GM19324 (cell line): ENCODE data around the gene SLC9A3.
"Not testable (repeated sequence)": the region's sequence is repeated elsewhere in the genome, so short reads cannot be mapped to it uniquely, and the experiment has no call there.

Source experiments
- ATAC-seq: cut with Tn5 transposase; IDR thresholded peaks from one replicate; pipeline ENCODE4 v1.9.1; 2021; ENCODE audit warnings: mild to moderate bottlenecking, moderate library complexity; ENCODE audit not compliant: unreplicated experiment, low FRiP score

Gene SLC9A3

GRCh38 chr5:492314-492893 lies 31.8 kb downstream of the SLC9A3 start:
- ATAC-seq: no peak

- no peak for ATAC-seq
Measured at GRCh38 chr5:491856-492155, 32.4 kb downstream of the SLC9A3 start.

DNA sequence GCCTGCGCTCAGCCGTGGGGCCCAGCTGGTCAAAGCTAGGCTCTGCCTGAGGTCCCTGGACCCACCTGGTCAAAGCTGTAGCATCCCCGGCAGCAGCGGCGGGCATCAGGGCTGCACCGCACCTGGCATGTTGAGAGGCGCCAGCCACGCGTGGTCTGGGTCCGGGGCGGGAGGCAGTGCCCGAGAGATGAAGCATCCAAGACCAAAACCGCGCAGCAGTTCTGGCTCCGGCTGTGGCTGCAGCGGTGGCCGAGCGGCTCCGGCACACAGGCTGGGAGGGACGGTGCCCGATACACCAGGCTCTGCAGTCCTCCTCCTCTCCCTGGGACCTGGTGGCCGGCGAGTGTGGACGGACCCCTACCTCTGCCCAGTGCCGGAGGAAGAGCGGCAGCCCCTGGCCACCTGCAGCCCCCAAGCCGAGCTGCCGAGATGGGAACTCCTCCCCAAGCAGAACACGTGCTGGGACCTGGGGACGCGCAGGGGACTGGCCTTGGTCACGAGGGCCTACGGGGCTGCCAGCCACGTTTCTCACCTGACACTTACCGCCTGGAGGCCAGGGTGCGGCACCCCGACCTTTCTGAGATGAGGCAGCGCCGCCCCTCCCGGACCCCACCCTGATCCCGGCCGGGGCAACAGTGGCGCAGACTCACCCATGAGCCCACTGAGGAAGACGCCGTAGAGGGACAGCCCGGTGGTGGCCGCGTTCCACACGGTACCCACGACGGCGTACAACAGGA lies 33.0 kb downstream of the SLC9A3 start:
- no peak for ATAC-seq

DNA sequence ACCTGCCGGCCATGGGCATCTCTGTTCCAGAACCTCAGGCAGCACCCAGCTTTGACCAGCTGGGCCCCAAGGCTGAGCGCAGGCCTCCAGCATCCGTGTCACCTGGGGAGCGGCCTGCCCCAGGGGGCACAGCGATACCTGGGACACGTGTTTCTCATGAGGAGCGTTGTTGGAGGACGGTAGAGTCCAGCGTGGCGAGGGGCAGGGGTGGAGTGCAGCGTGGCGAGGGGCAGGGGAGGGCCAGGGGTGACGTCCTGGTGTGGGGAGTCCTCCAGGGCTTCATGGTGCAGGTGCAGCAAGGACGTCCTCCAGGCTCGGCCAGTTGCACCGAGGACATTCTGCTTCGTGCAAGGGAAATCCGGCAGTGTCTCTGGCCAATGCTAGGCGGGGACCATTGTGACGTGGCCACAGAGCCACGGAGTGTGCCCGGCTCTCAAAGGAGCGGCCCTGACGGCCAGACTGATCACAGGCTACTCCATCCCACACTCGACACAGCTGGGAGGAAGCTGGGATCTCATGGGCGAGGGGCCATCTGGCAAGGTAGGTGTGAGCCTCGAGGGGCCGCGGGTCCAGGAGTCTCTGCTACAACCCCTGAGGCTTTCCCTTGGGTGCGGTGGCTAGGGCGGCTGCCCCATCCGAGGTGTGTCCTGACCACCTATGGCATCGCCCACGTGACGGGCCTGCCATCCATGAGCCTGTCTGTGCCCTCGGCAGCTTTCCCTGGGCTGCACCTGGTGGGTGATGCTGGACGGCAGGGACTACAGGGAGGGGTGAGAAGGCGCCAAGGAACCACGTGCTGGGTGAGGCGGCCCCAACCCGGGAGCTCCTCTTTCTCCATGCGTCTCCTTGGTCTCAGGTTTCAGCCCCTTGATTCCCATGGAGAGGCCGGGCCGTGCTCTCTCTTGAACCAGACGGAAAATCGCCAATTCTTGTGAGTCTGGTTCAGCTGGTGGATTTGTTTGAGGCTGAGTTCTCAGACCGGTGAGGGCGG lies 33.8 kb downstream of the SLC9A3 start:
- no peak for ATAC-seq

DNA sequence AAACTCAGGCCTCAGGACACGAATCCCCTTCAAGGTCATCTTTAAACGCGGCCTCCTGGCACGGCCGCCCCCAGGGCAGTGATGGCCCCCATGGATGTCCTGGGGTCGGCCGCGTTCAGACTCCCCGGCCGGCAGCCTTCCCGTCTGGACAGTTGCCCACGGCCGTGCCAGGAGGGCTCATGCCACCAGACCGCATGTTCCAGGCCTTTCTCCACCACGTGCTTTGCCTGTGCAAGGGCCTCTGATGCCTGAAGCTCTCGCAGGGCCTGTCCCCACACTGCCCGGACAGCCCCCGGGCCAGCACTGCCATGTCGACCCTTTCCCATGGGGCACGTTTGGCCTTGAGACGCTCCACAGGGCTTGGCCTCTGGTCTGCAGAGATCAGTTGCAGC lies 34.6 kb downstream of the SLC9A3 start:
- ATAC-seq: no peak

DNA sequence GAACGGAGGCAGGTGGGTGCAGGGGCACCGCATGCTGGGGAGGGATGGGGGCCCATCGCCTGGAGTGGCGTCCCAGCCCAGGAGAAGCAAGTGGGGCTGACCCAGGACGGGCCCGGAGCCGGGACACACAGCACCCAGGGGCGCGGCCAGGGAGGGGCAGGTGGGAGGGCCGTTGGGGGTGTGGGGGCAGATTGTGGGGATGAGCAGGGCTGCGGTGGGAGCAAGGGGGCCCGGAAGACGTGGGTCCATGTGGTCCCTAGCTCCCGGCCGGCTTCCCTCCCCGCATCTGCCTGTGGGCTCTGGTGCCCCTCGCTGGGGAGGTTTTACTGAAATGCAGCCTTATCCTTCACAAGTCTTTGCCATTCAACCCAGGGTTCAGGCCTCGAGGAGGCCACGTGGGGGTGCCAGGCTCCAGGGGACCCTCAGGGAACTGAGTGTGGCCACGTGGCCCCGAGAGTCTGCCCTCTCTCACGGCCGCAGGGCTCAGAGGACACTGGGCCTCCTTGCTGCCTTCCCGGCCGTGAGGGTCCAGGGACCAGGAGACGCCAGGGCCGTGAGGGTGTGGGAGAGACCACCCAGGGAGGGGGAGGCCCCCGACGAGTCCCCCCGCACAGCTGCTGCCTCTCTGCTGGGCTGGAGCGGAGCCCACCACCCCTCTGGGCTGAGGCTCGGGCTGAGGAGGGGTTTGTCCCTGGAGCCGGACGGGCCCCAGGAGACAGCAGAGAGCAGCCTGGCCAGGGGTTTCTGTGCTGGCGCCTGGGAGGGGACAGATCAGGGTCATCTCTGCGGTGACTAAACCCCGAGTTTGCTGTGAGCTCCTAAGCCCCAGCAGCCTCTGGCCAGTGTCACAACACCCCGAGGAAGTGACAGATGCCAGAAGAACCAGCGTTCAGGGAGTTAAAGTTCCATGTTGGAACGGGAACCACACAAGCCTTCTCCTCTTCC lies 35.2 kb downstream of the SLC9A3 start:
- no peak for ATAC-seq

DNA sequence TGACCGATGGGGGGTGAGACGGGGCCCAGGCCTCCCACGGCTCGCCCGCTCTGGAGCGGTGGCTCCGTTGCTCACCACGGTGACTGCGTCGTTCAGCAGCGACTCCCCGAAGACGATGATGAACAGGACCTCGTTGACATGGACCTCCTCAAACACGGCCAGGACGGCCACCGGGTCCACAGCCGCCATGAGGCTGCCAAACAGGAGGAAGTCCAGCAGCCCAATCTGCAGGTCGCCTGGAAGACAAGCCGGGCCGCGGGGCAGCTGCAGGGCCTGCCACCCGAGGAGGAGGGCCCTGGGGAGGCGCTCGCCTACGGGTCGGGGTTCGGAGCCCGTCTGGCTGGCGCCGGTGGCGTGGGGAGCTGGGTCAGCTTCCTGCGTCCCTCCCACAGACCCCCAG lies 36.0 kb downstream of the SLC9A3 start:
- no peak for ATAC-seq

DNA sequence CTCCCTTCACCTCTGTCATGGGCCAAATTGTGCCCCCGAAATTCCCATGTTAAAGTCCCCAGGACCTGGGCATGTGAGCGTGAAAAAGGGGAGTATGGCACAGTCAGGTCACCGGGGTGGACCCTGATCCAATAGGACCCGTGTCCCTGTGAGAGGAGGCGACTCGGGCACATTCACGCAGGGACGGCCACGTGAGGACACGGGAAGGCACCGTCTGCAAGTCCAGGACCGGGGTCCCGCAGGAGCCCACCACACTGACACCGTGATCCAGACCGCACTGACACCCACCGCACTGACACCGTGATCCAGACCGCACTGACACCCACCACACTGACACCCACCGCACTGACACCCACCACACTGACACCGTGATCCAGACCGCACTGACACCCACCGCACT lies 37.7 kb downstream of the SLC9A3 start:
- ATAC-seq: not testable (repeated sequence)

DNA sequence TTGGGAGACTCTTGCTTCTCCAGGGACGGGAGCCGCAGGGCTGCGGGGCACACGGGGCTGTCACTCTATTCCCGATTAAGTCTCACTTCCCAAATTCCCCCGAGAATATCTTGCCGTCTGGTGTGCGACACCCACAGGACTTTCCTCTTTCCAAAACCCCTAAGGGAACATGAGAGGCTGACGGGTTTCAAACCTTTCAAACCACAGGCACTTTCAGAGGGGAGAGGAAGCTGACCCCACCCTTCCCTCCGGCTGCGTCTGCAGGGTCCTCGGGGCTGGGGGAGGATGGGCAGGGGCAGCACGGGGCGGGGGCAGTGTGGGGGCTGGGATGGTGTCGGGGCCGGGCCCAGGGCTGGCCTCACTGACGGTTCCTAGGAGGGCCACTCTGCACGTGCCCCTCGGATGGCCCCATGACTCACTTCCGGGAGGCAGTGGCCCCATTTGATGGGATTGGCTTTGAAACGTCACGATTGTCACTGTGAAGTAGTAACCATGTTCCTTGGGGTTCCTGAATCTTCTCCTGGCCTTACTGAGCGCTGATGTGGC lies 38.2 kb downstream of the SLC9A3 start:
- ATAC-seq: no peak

GRCh38 chr5:485113-485945 lies 38.9 kb downstream of the SLC9A3 start:
- no peak for ATAC-seq

GRCh38 chr5:484556-484955 lies 39.7 kb downstream of the SLC9A3 start:
- no peak for ATAC-seq

DNA sequence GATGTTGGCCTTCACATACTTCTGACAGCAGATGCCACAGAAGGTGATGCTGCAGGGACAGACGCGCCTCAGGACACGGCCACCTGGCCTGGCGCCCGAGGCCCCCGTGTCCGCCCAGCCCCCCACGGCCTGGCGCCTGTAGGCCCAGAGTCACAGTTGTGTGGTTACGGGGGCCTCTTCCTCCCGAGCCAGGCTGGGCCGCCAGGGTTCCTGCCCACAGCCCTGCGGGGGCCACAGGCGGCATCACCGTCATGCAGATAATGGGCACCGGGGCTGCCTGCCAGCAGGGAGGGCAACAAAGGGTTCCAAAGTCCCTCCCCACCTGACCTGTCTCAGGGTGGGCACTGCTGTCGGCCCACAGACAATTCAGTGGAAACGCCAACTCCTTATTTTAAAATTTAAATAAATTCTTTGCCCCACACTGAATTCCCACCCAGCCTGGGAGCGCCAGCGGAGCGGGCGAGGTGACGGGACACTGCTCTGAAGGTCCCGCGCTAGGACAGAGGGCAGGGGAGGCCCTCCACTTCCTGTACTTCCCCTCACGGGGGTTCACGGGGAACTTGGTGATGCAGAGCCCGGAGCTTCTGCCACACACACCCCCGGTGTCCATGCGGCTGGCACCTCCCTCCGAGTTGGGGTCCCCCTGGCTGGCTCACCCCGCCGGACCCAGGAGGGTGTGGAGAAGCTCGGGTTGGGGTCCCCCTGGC lies 40.7 kb downstream of the SLC9A3 start:
- ATAC-seq: no peak

- ATAC-seq: no peak
Measured at GRCh38 chr5:483011-483410, 41.2 kb downstream of the SLC9A3 start.

DNA sequence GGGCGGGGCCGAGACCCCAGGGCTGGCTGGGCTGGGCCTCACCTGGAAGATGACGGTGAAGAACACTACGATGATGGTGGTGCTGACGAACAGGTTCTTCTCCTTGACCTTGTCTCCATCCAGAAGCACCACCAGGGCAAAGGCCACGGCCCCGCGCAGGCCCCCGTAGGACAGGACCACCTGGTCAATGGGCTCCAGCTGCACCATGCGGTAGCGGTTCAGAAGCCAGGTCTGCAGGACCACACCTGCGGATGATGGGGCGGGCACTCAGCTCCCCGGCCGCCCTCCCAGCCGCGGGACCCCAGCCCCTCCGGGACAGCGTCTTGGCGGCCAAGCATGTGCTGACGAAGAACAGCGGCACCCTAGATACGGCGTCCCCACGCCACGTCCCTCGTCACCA lies 41.7 kb downstream of the SLC9A3 start:
- ATAC-seq: no peak

GRCh38 chr5:482021-482420 lies 42.2 kb downstream of the SLC9A3 start:
- ATAC-seq: no peak

GRCh38 chr5:481347-481746 lies 42.9 kb downstream of the SLC9A3 start:
- ATAC-seq: no peak

GRCh38 chr5:479566-480319 lies 44.5 kb downstream of the SLC9A3 start:
- no peak for ATAC-seq

- no peak for ATAC-seq
Measured at GRCh38 chr5:478982-479535, 45.2 kb downstream of the SLC9A3 start.
